Measurements from ENCODE around the gene RCSD1. TPM values are rescaled to one million over a fixed set of nuclear protein-coding genes. Genes with fewer than 3 reads are reported as not detected.

RCSD1 gene
- polyA plus RNA-seq, 2 donors = 1.5 to 1.7 TPM

- Histone ChIP-seq H3K9me3 (ENCODE audit: control insufficient read depth in 2 of 2, insufficient read depth in 1 of 2, low read depth in 1 of 2, low read length in 1 of 2) (no peaks in the 10 kb centered on the region), H3K27me3 (ENCODE audit: control insufficient read depth in 1 of 2, insufficient read depth in 2 of 2, low read length in 2 of 2) (no peaks in the 10 kb centered on the region), H3K4me3 (ENCODE audit: low read depth in 1 of 2, low read length in 2 of 2) (peak overlapping the region; percentile 74 to 92), H3K4me1 (ENCODE audit: control insufficient read depth in 2 of 2, insufficient read depth in 2 of 2, low read length in 1 of 2) (peaks cover 0 to 7% of the 10 kb centered on the region in 2 donors), H3K36me3 (ENCODE audit: control insufficient read depth in 2 of 2, insufficient read depth in 2 of 2, low read length in 1 of 2) (no peaks in the 10 kb centered on the region), H3K27ac (ENCODE audit: low read depth in 2 of 2, low read length in 1 of 2) (peak overlapping the region; percentile 90 to 91)
- 1% methylated on average over 42 to 51 of the region's 52 CpGs for WGBS, 2 donors
These were observed 92.3 kb downstream of the RCSD1 start for GRCh38 chr1:167722152-167722869.

GRCh38 chr1:167722870-167723251, 92.8 kb downstream of the RCSD1 start:
- Histone ChIP-seq H3K4me1 (ENCODE audit: control insufficient read depth in 2 of 2, insufficient read depth in 2 of 2, low read length in 1 of 2) (peaks cover 0 to 7% of the 10 kb centered on the region in 2 donors), H3K36me3 (ENCODE audit: control insufficient read depth in 2 of 2, insufficient read depth in 2 of 2, low read length in 1 of 2) (no peaks in the 10 kb centered on the region), H3K27ac (ENCODE audit: low read depth in 2 of 2, low read length in 1 of 2) (peak overlapping the region in 1 of 2 donors; percentile 91), H3K9me3 (ENCODE audit: control insufficient read depth in 2 of 2, insufficient read depth in 1 of 2, low read depth in 1 of 2, low read length in 1 of 2) (no peaks in the 10 kb centered on the region), H3K4me3 (ENCODE audit: low read depth in 1 of 2, low read length in 2 of 2) (peak overlapping the region in 1 of 2 donors; percentile 74), H3K27me3 (ENCODE audit: control insufficient read depth in 1 of 2, insufficient read depth in 2 of 2, low read length in 2 of 2) (no peaks in the 10 kb centered on the region)
- 11 to 12% methylated on average over 4 of the region's 4 CpGs for WGBS, 2 donors

GRCh38 chr1:167723707-167724323, 93.8 kb downstream of the RCSD1 start:
- H3K4me1 ChIP-seq (ENCODE audit: control insufficient read depth in 2 of 2, insufficient read depth in 2 of 2, low read length in 1 of 2) = peaks cover 0 to 7% of the 10 kb centered on the region in 2 donors
- H3K9me3 ChIP-seq (ENCODE audit: control insufficient read depth in 2 of 2, insufficient read depth in 1 of 2, low read depth in 1 of 2, low read length in 1 of 2) = no peaks in the 10 kb centered on the region
- no peak overlapping the region for H3K27ac ChIP-seq (ENCODE audit: low read depth in 2 of 2, low read length in 1 of 2)
- H3K4me3 ChIP-seq (ENCODE audit: low read depth in 1 of 2, low read length in 2 of 2) = peak overlapping the region in 1 of 2 donors; percentile 74
- 71 to 75% methylated on average over 2 of the region's 2 CpGs for WGBS, 2 donors
- H3K36me3 ChIP-seq (ENCODE audit: control insufficient read depth in 2 of 2, insufficient read depth in 2 of 2, low read length in 1 of 2) = no peaks in the 10 kb centered on the region
- no peaks in the 10 kb centered on the region for H3K27me3 ChIP-seq (ENCODE audit: control insufficient read depth in 1 of 2, insufficient read depth in 2 of 2, low read length in 2 of 2)

- WGBS, 2 donors = 68% methylated on average over 1 of the region's 1 CpG
- H3K9me3 ChIP-seq (ENCODE audit: control insufficient read depth in 2 of 2, insufficient read depth in 1 of 2, low read depth in 1 of 2, low read length in 1 of 2) = no peaks in the 10 kb centered on the region
- no peaks in the 10 kb centered on the region for H3K27me3 ChIP-seq (ENCODE audit: control insufficient read depth in 1 of 2, insufficient read depth in 2 of 2, low read length in 2 of 2)
- peaks cover 0 to 7% of the 10 kb centered on the region in 2 donors for H3K4me1 ChIP-seq (ENCODE audit: control insufficient read depth in 2 of 2, insufficient read depth in 2 of 2, low read length in 1 of 2)
- no peak overlapping the region for H3K4me3 ChIP-seq (ENCODE audit: low read depth in 1 of 2, low read length in 2 of 2)
- H3K27ac ChIP-seq (ENCODE audit: low read depth in 2 of 2, low read length in 1 of 2) = no peak overlapping the region
- H3K36me3 ChIP-seq (ENCODE audit: control insufficient read depth in 2 of 2, insufficient read depth in 2 of 2, low read length in 1 of 2) = peaks cover 0 to 4% of the 10 kb centered on the region in 2 donors
These were observed 96.0 kb downstream of the RCSD1 start for GRCh38 chr1:167726008-167726407.

GRCh38 chr1:167728818-167729410, 98.9 kb downstream of the RCSD1 start:
- WGBS, 2 donors = 85 to 87% methylated on average over 8 of the region's 8 CpGs
- Histone ChIP-seq H3K27ac (ENCODE audit: low read depth in 2 of 2, low read length in 1 of 2) (no peak overlapping the region), H3K36me3 (ENCODE audit: control insufficient read depth in 2 of 2, insufficient read depth in 2 of 2, low read length in 1 of 2) (peaks cover 2 to 4% of the 10 kb centered on the region in 2 donors), H3K27me3 (ENCODE audit: control insufficient read depth in 1 of 2, insufficient read depth in 2 of 2, low read length in 2 of 2) (no peaks in the 10 kb centered on the region), H3K4me3 (ENCODE audit: low read depth in 1 of 2, low read length in 2 of 2) (no peak overlapping the region), H3K4me1 (ENCODE audit: control insufficient read depth in 2 of 2, insufficient read depth in 2 of 2, low read length in 1 of 2) (peaks cover 2 to 7% of the 10 kb centered on the region in 2 donors), H3K9me3 (ENCODE audit: control insufficient read depth in 2 of 2, insufficient read depth in 1 of 2, low read depth in 1 of 2, low read length in 1 of 2) (no peaks in the 10 kb centered on the region)

- 94 to 96% methylated on average over 3 to 4 of the region's 4 CpGs for WGBS, 2 donors
- peaks cover 2 to 4% of the 10 kb centered on the region in 2 donors for H3K36me3 ChIP-seq (ENCODE audit: control insufficient read depth in 2 of 2, insufficient read depth in 2 of 2, low read length in 1 of 2)
- H3K4me3 ChIP-seq (ENCODE audit: low read depth in 1 of 2, low read length in 2 of 2) = no peak overlapping the region
- no peaks in the 10 kb centered on the region for H3K27me3 ChIP-seq (ENCODE audit: control insufficient read depth in 1 of 2, insufficient read depth in 2 of 2, low read length in 2 of 2)
- H3K9me3 ChIP-seq (ENCODE audit: control insufficient read depth in 2 of 2, insufficient read depth in 1 of 2, low read depth in 1 of 2, low read length in 1 of 2) = no peaks in the 10 kb centered on the region
- H3K4me1 ChIP-seq (ENCODE audit: control insufficient read depth in 2 of 2, insufficient read depth in 2 of 2, low read length in 1 of 2) = peaks cover 2% of the 10 kb centered on the region in 2 donors
- H3K27ac ChIP-seq (ENCODE audit: low read depth in 2 of 2, low read length in 1 of 2) = no peak overlapping the region
These were observed 104.2 kb downstream of the RCSD1 start for GRCh38 chr1:167734227-167734626.

GRCh38 chr1:167734841-167735240, 104.8 kb downstream of the RCSD1 start:
- Histone ChIP-seq H3K27ac (ENCODE audit: low read depth in 2 of 2, low read length in 1 of 2) (no peak overlapping the region), H3K9me3 (ENCODE audit: control insufficient read depth in 2 of 2, insufficient read depth in 1 of 2, low read depth in 1 of 2, low read length in 1 of 2) (no peaks in the 10 kb centered on the region), H3K4me1 (ENCODE audit: control insufficient read depth in 2 of 2, insufficient read depth in 2 of 2, low read length in 1 of 2) (peaks cover 2% of the 10 kb centered on the region in 2 donors), H3K27me3 (ENCODE audit: control insufficient read depth in 1 of 2, insufficient read depth in 2 of 2, low read length in 2 of 2) (no peaks in the 10 kb centered on the region), H3K4me3 (ENCODE audit: low read depth in 1 of 2, low read length in 2 of 2) (no peak overlapping the region), H3K36me3 (ENCODE audit: control insufficient read depth in 2 of 2, insufficient read depth in 2 of 2, low read length in 1 of 2) (peaks cover 2 to 4% of the 10 kb centered on the region in 2 donors)
- WGBS, 2 donors = 82 to 93% methylated on average over 1 of the region's 1 CpG

- Histone ChIP-seq H3K36me3 (ENCODE audit: control insufficient read depth in 2 of 2, insufficient read depth in 2 of 2, low read length in 1 of 2) (peaks cover 0 to 2% of the 10 kb centered on the region in 2 donors), H3K27ac (ENCODE audit: low read depth in 2 of 2, low read length in 1 of 2) (no peak overlapping the region), H3K9me3 (ENCODE audit: control insufficient read depth in 2 of 2, insufficient read depth in 1 of 2, low read depth in 1 of 2, low read length in 1 of 2) (no peaks in the 10 kb centered on the region), H3K27me3 (ENCODE audit: control insufficient read depth in 1 of 2, insufficient read depth in 2 of 2, low read length in 2 of 2) (no peaks in the 10 kb centered on the region), H3K4me1 (ENCODE audit: control insufficient read depth in 2 of 2, insufficient read depth in 2 of 2, low read length in 1 of 2) (peaks cover 2% of the 10 kb centered on the region in 2 donors), H3K4me3 (ENCODE audit: low read depth in 1 of 2, low read length in 2 of 2) (no peak overlapping the region)
- WGBS, 2 donors = 67 to 84% methylated on average over 4 of the region's 4 CpGs
These were observed 107.1 kb downstream of the RCSD1 start for GRCh38 chr1:167737169-167737568.

- peaks cover 0 to under 1% of the 10 kb centered on the region in 2 donors for H3K36me3 ChIP-seq (ENCODE audit: control insufficient read depth in 2 of 2, insufficient read depth in 2 of 2, low read length in 1 of 2)
- no peaks in the 10 kb centered on the region for H3K27me3 ChIP-seq (ENCODE audit: control insufficient read depth in 1 of 2, insufficient read depth in 2 of 2, low read length in 2 of 2)
- H3K9me3 ChIP-seq (ENCODE audit: control insufficient read depth in 2 of 2, insufficient read depth in 1 of 2, low read depth in 1 of 2, low read length in 1 of 2) = no peaks in the 10 kb centered on the region
- H3K4me3 ChIP-seq (ENCODE audit: low read depth in 1 of 2, low read length in 2 of 2) = no peak overlapping the region
- 96 to 97% methylated on average over 8 of the region's 8 CpGs for WGBS, 2 donors
- peaks cover 0 to under 1% of the 10 kb centered on the region in 2 donors for H3K4me1 ChIP-seq (ENCODE audit: control insufficient read depth in 2 of 2, insufficient read depth in 2 of 2, low read length in 1 of 2)
- no peak overlapping the region for H3K27ac ChIP-seq (ENCODE audit: low read depth in 2 of 2, low read length in 1 of 2)
These were observed 108.1 kb downstream of the RCSD1 start for GRCh38 chr1:167738158-167738557.

Data from esophagus (tissue), 2 donors.